ENCODE results near the gene KIAA0232.
A peak's percentile ranks its signal among the peaks of the same experiment; 100 is the strongest.
"Not testable (repeated sequence)": the region's sequence is repeated elsewhere in the genome, so short reads cannot be mapped to it uniquely, and the experiment has no call there.

The KIAA0232 gene

GRCh38 chr4:6756345-6756744 is 26.2 kb upstream of the KIAA0232 start:
- DNase-seq, result not testable (repeated sequence)

GRCh38 chr4:6758728-6759127 is 23.8 kb upstream of the KIAA0232 start:
- DNase-seq, result peak; percentile 67

GRCh38 chr4:6760865-6761264 is 21.7 kb upstream of the KIAA0232 start:
- DNase-seq, result no peak

- no peak for DNase-seq
Observed at GRCh38 chr4:6761649-6762615, 20.6 kb upstream of the KIAA0232 start.

GRCh38 chr4:6763330-6763851 is 19.1 kb upstream of the KIAA0232 start:
- peak; percentile 73 for DNase-seq

GRCh38 chr4:6764976-6765620 is 17.4 kb upstream of the KIAA0232 start:
- DNase-seq, result no peak

GRCh38 chr4:6765703-6766102 is 16.8 kb upstream of the KIAA0232 start:
- no peak for DNase-seq

GRCh38 chr4:6767386-6767747 is 15.2 kb upstream of the KIAA0232 start:
- DNase-seq, result peak; percentile 13

GRCh38 chr4:6767748-6768538 is 14.6 kb upstream of the KIAA0232 start:
- DNase-seq, result peak; percentile 51

- DNase-seq, result peak; percentile 75
Observed at GRCh38 chr4:6768539-6768905, 14.0 kb upstream of the KIAA0232 start.

GRCh38 chr4:6769233-6769988 is 13.1 kb upstream of the KIAA0232 start:
- DNase-seq, result peak; percentile 42

- no peak for DNase-seq
Observed at GRCh38 chr4:6769989-6770420, 12.5 kb upstream of the KIAA0232 start.

GRCh38 chr4:6770581-6771228 is 11.8 kb upstream of the KIAA0232 start:
- DNase-seq, result no peak

- no peak for DNase-seq
Observed at GRCh38 chr4:6771229-6771671, 11.3 kb upstream of the KIAA0232 start.

GRCh38 chr4:6772223-6772928 is 10.2 kb upstream of the KIAA0232 start:
- peak; percentile 73 for DNase-seq

GRCh38 chr4:6773106-6773505 is 9.4 kb upstream of the KIAA0232 start:
- peak; percentile 87 for DNase-seq

- no peak for DNase-seq
Observed at GRCh38 chr4:6773616-6774540, 8.6 kb upstream of the KIAA0232 start.

GRCh38 chr4:6775746-6776145 is 6.8 kb upstream of the KIAA0232 start:
- no peak for DNase-seq

GRCh38 chr4:6776920-6777635 is 5.4 kb upstream of the KIAA0232 start:
- DNase-seq, result no peak
